Thyroid gland (tissue), 4 donors: ENCODE data around the gene EEFSEC. TPM values are rescaled to one million over a fixed set of nuclear protein-coding genes. Genes with fewer than 3 reads are reported as not detected.

ENCODE experiments used
- DNase-seq, 2 donors: peaks; one replicate each; pipeline ENCODE4 v3.0.0-alpha.2; 2019
- H3K27ac ChIP-seq, 3 donors: fragments of 200-600 bp; sonication (generic); 1 replicate in 2 of 3; 2 replicates in 1 of 3; pipeline ENCODE4 v1.5.1; 2016 to 2019; ENCODE audit warnings: mild to moderate bottlenecking in 1 of 3, moderate library complexity in 1 of 3
- H3K27me3 ChIP-seq: fragments of 200-600 bp; sonication (generic); one replicate; pipeline ENCODE4 v1.5.1; 2019
- H3K36me3 ChIP-seq, 2 donors: fragments of 200-600 bp; sonication (generic); one replicate each; pipeline ENCODE4 v1.5.1; 2016 to 2019
- H3K4me1 ChIP-seq, 2 donors: fragments of 200-600 bp; sonication (generic); one replicate each; pipeline ENCODE4 v1.5.1; 2017 to 2019
- H3K4me3 ChIP-seq, 3 donors: fragments of 200-600 bp; sonication (generic); replicated peaks in 1 of 3; 1 replicate in 2 of 3; 2 replicates in 1 of 3; pipeline ENCODE4 v1.5.1; 2016; ENCODE audit warnings: mild to moderate bottlenecking in 1 of 3
- H3K9me3 ChIP-seq: fragments of 200-600 bp; sonication (generic); one replicate; pipeline ENCODE4 v1.5.1; 2017
- POLR2A ChIP-seq, 2 donors: fragments of 450-650 bp; IDR thresholded peaks; one replicate each; pipeline ENCODE4 v1.6.1; 2017; ENCODE audit warnings: antibody characterized with exemption in 2 of 2, mild to moderate bottlenecking in 2 of 2, moderate library complexity in 1 of 2
- WGBS, 2 donors: methylation state at CpG; one replicate each; pipeline ENCODE4 v1.1.5; 2017; 5-methylcytosine and 5-hydroxymethylcytosine counted together
- intact Hi-C: fragments of 100-400 bp; cut with DNase I; formaldehyde crosslinking; loops from one replicate; pipeline ENCODE4 v1.15.1; 2023
- total RNA-seq, 4 donors: library from RNA; depleted of rRNA; stranded (reverse); fragments of >200 nt; gene quantifications; one replicate each; pipeline ENCODE4 v1.2.3, GENCODE V29; 2016
- TF ChIP-seq, protein P1 (sequence below), 6 experiments: fragments of 200-600 bp in 3 of 6; fragments of 450-650 bp in 3 of 6; sonication (generic) in 3 of 6; IDR thresholded peaks; one replicate each; pipeline ENCODE4 v1.5.1; 2016 to 2019; ENCODE audit warnings: antibody characterized with exemption in 6 of 6, mild to moderate bottlenecking in 2 of 6, inconsistent platforms in 1 of 6, moderate library complexity in 1 of 6

Gene EEFSEC
- total RNA-seq, 4 donors from 2014 or later = 13.3 to 26.6 (median 21.7) TPM

DNA sequence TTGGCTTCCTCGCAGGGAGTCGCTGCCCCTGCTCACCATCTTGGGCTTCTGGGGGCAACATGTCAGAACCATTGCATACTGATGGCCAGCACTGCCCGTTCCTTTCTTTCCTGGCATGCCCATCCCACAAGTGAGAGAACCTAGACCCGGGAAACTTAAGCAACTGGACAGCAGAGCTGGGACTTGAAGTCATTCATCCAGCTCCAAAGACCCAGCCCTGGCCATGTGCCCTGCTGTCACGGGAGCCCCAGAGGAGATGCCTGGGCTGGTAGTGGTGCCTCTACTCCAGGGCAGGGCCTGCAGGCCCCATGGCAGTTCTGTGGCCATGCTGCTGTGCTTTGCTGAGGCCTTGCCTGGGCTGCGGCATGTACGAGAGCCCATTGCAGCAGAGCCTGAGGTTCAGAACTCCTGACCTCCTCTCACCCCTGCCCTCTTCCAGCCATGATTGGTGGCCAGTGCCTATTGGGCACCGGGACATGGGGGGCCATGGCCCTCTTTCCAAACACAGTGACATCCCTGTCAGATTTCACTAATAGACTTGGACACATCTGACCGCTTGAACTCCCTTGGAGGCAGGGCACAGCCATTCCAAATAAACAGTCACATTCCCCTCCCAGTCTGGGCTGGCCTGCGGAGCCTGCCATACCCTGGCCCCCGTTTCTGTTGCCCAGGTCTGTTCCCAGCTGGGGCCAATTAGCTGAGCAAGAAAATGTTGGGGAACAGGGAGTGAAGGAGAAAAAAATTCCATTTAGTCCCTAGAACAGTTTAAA is 115.9 kb downstream of the EEFSEC start:
- H3K36me3 ChIP-seq = no peaks in the 10 kb centered on the region
- H3K9me3 ChIP-seq = no peaks in the 10 kb centered on the region
- no peaks in the 10 kb centered on the region for H3K27me3 ChIP-seq
- 88 to 92% methylated on average over 11 of the region's 11 CpGs for WGBS, 2 donors
- peaks cover 4 to 9% of the 10 kb centered on the region in 2 donors for H3K4me1 ChIP-seq
- no peak for DNase-seq
- intact Hi-C loops = no loop called here
- H3K27ac ChIP-seq = no peak overlapping the region
- TF ChIP-seq POLR2A (IDR thresholded peaks at IDR 0.05) = no peak
- TF ChIP-seq, protein P1, sequence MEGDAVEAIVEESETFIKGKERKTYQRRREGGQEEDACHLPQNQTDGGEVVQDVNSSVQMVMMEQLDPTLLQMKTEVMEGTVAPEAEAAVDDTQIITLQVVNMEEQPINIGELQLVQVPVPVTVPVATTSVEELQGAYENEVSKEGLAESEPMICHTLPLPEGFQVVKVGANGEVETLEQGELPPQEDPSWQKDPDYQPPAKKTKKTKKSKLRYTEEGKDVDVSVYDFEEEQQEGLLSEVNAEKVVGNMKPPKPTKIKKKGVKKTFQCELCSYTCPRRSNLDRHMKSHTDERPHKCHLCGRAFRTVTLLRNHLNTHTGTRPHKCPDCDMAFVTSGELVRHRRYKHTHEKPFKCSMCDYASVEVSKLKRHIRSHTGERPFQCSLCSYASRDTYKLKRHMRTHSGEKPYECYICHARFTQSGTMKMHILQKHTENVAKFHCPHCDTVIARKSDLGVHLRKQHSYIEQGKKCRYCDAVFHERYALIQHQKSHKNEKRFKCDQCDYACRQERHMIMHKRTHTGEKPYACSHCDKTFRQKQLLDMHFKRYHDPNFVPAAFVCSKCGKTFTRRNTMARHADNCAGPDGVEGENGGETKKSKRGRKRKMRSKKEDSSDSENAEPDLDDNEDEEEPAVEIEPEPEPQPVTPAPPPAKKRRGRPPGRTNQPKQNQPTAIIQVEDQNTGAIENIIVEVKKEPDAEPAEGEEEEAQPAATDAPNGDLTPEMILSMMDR (IDR thresholded peaks at IDR 0.05) = no peak
- no peak overlapping the region for H3K4me3 ChIP-seq

GRCh38 chr3:128269796-128270195 is 116.5 kb downstream of the EEFSEC start:
- H3K4me1 ChIP-seq = peaks cover 4 to 10% of the 10 kb centered on the region in 2 donors
- H3K27me3 ChIP-seq = no peaks in the 10 kb centered on the region
- H3K4me3 ChIP-seq = no peak overlapping the region
- no peak overlapping the region for H3K27ac ChIP-seq
- H3K36me3 ChIP-seq = no peaks in the 10 kb centered on the region
- intact Hi-C loops = no loop called here
- DNase-seq = no peak
- WGBS, 2 donors = 77 to 79% methylated on average over 3 of the region's 3 CpGs
- TF ChIP-seq, protein P1 (IDR thresholded peaks at IDR 0.05) = no peak
- TF ChIP-seq POLR2A (IDR thresholded peaks at IDR 0.05) = no peak
- no peaks in the 10 kb centered on the region for H3K9me3 ChIP-seq

- intact Hi-C loops = no loop called here
- H3K27me3 ChIP-seq = no peaks in the 10 kb centered on the region
- H3K27ac ChIP-seq = no peak overlapping the region
- H3K4me3 ChIP-seq = no peak overlapping the region
- H3K36me3 ChIP-seq = no peaks in the 10 kb centered on the region
- WGBS, 2 donors = 88 to 89% methylated on average over 7 of the region's 7 CpGs
- no peaks in the 10 kb centered on the region for H3K9me3 ChIP-seq
- H3K4me1 ChIP-seq = peaks cover 15 to 20% of the 10 kb centered on the region in 2 donors
- no peak for DNase-seq
- no peak for TF ChIP-seq POLR2A (IDR thresholded peaks at IDR 0.05)
- TF ChIP-seq, protein P1 (IDR thresholded peaks at IDR 0.05) = no peak
These were observed 117.5 kb downstream of the EEFSEC start for GRCh38 chr3:128270559-128271492.

- Histone ChIP-seq H3K27ac (no peak overlapping the region), H3K4me1 (peaks cover 18 to 20% of the 10 kb centered on the region in 2 donors), H3K36me3 (no peaks in the 10 kb centered on the region), H3K27me3 (no peaks in the 10 kb centered on the region), H3K4me3 (no peak overlapping the region), H3K9me3 (no peaks in the 10 kb centered on the region)
- intact Hi-C loops = no loop called here
- TF ChIP-seq POLR2A (IDR thresholded peaks at IDR 0.05) = no peak
- TF ChIP-seq, protein P1 (IDR thresholded peaks at IDR 0.05) = no peak
- WGBS, 2 donors = 91 to 94% methylated on average over 10 to 11 of the region's 11 CpGs
- DNase-seq = no peak
These were observed 118.5 kb downstream of the EEFSEC start for GRCh38 chr3:128271536-128272332.
